ENCODE data around the gene DERL3.

Gene DERL3

GRCh38 chr22:23789121-23789520 lies 49.7 kb downstream of the DERL3 start (continued):
- TF ChIP-seq ZNF571 (tag by site-specific recombination; IDR thresholded peaks at IDR 0.05) = no peak
- no peak for TF ChIP-seq ZNF658 (tag by site-specific recombination; IDR thresholded peaks at IDR 0.05)
- no peak for TF ChIP-seq ZNF677 (tag by site-specific recombination; IDR thresholded peaks at IDR 0.05)
- TF ChIP-seq ZNF600 (tag by site-specific recombination; IDR thresholded peaks at IDR 0.05) = no peak
- no peak for TF ChIP-seq INSM2 (tag by site-specific recombination; IDR thresholded peaks at IDR 0.05)
- TF ChIP-seq PRDM4 (tag by site-specific recombination; IDR thresholded peaks at IDR 0.05) = no peak

GRCh38 chr22:23787910-23788309 lies 50.9 kb downstream of the DERL3 start:
- Histone ChIP-seq H3K4me1 (ENCODE audit: control insufficient read depth, insufficient read depth, low read length) (peaks cover 9% of the 10 kb centered on the region), H3K36me3 (ENCODE audit: control insufficient read depth in 2 of 2, insufficient read depth in 1 of 2, low read length in 2 of 2) (peaks cover 7 to 25% of the 10 kb centered on the region in 2 experiments), H3K27ac (ENCODE audit: extremely low read depth, low read depth, low read length) (no peak overlapping the region), H3K4me3 (ENCODE audit: low read depth, low read length) (peak overlapping the region; percentile 68), H3K9me3 (ENCODE audit: control insufficient read depth, insufficient read depth, low read depth, low read length) (no peaks in the 10 kb centered on the region)
- POLR2A ChIA-PET = interaction anchor here (0.6 to 2.0 kb wide), 7 partner anchors 10 to 70 kb away, joined by 3 to 7 read pairs (median 4); partner anchors contain the start of genes CHCHD10, DERL3 and SLC2A11
- CTCF ChIA-PET = interaction anchor here (0.6 to 1.7 kb wide), 2 partner anchors 13 to 19 kb away, joined by 5 to 6 read pairs; no protein-coding TSS in a partner anchor
- TF ChIP-seq ZNF335 (tag by site-specific recombination; conservative IDR thresholded peaks at IDR 0.05) (peak; percentile 17), KLF1 (tag by site-specific recombination; IDR thresholded peaks at IDR 0.05) (0 out of 2 replicates have a peak, but pooled peaks have one; percentile 13), ZNF19 (tag by site-specific recombination; IDR thresholded peaks at IDR 0.05; ENCODE audit: low read depth) (no peak)

- Histone ChIP-seq H3K27ac (ENCODE audit: extremely low read depth, low read depth, low read length) (peak overlapping the region; percentile 99), H3K4me3 (ENCODE audit: low read depth, low read length) (peak overlapping the region; percentile 68), H3K4me1 (ENCODE audit: control insufficient read depth, insufficient read depth, low read length) (peaks cover 9% of the 10 kb centered on the region), H3K36me3 (ENCODE audit: control insufficient read depth in 2 of 2, insufficient read depth in 1 of 2, low read length in 2 of 2) (peaks cover 4 to 21% of the 10 kb centered on the region in 2 experiments), H3K9me3 (ENCODE audit: control insufficient read depth, insufficient read depth, low read depth, low read length) (no peaks in the 10 kb centered on the region)
- POLR2A ChIA-PET = interaction anchor here (0.5 to 1.4 kb wide), 6 partner anchors 9 to 70 kb away, joined by 3 to 6 read pairs (median 4); partner anchors contain the start of genes DERL3 and SLC2A11
- CTCF ChIA-PET = interaction anchor here (1.7 kb wide), 1 partner anchor 19 kb away, joined by 6 read pairs; no protein-coding TSS in a partner anchor
- TF ChIP-seq ZNF140 (tag by site-specific recombination; IDR thresholded peaks at IDR 0.05) (no peak), KLF1 (tag by site-specific recombination; IDR thresholded peaks at IDR 0.05) (no peak), ZNF560 (tag by site-specific recombination; IDR thresholded peaks at IDR 0.05; ENCODE audit: borderline replicate concordance) (no peak), ZBTB1 (tag by site-specific recombination; IDR thresholded peaks at IDR 0.05) (no peak), ZNF747 (tag by site-specific recombination; IDR thresholded peaks at IDR 0.05) (no peak), ZSCAN23 (tag by site-specific recombination; IDR thresholded peaks at IDR 0.05) (no peak), ZNF350 (tag by site-specific recombination; IDR thresholded peaks at IDR 0.05) (no peak), ZNF692 (tag by site-specific recombination; IDR thresholded peaks at IDR 0.05) (no peak), ZIC2 (tag by site-specific recombination; IDR thresholded peaks at IDR 0.05) (no peak), ZNF555 (tag by site-specific recombination; conservative IDR thresholded peaks at IDR 0.05) (no peak), KLF9 (tag by site-specific recombination; IDR thresholded peaks at IDR 0.05; ENCODE audit: low read depth) (no peak), ZFP69B (tag by site-specific recombination; IDR thresholded peaks at IDR 0.05) (no peak), ZBTB8A (tag by site-specific recombination; IDR thresholded peaks at IDR 0.05) (no peak), ZSCAN16 (tag by site-specific recombination; IDR thresholded peaks at IDR 0.05) (no peak), ZNF701 (tag by site-specific recombination; IDR thresholded peaks at IDR 0.05) (no peak), KLF7 (tag by site-specific recombination; IDR thresholded peaks at IDR 0.05; ENCODE audit: borderline replicate concordance) (no peak), OVOL3 (tag by site-specific recombination; IDR thresholded peaks at IDR 0.05) (no peak), ZNF169 (tag by site-specific recombination; IDR thresholded peaks at IDR 0.05) (no peak), ZNF664 (tag by site-specific recombination; IDR thresholded peaks at IDR 0.05) (no peak), ZNF335 (tag by site-specific recombination; conservative IDR thresholded peaks at IDR 0.05) (peak; percentile 66), ZFP37 (tag by site-specific recombination; IDR thresholded peaks at IDR 0.05) (no peak), ZNF791 (tag by site-specific recombination; IDR thresholded peaks at IDR 0.05) (no peak), HOXC10 (CRISPR knock-in tag; IDR thresholded peaks at IDR 0.05) (no peak), ZNF211 (tag by site-specific recombination; IDR thresholded peaks at IDR 0.05; ENCODE audit: low read depth) (no peak), SP3 (tag by site-specific recombination; IDR thresholded peaks at IDR 0.05) (peak; percentile 5; the same call in 1 of the 2 replicates)
These were observed 51.3 kb downstream of the DERL3 start for GRCh38 chr22:23787600-23787896.

All from HEK293 (cell line).